Panc1 (cell line): ENCODE results near the gene USP17L30. TPM values are rescaled to one million over a fixed set of nuclear protein-coding genes. Genes with fewer than 3 reads are reported as not detected.
"Not testable (repeated sequence)": the region's sequence is repeated elsewhere in the genome, so short reads cannot be mapped to it uniquely, and the experiment has no call there.

Experiments
- ATAC-seq: fragments of 200-7000 bp; cut with Tn5 transposase; 2 replicates; pipeline ENCODE4 v1.9.1; 2020; ENCODE audit warnings: mild to moderate bottlenecking, moderate library complexity
- BruUV-seq: library from RNA; stranded (reverse); fragments of 400-500 nt; replicated peaks from 2 replicates; lab custom pipeline; 2021; lab: Mats Ljungman, UMichigan
- CTCF ChIA-PET: fragments of 300-600 bp; sonication (Branson Sonifier 250); formaldehyde crosslinking; loops from one replicate; lab custom pipeline; 2022; ENCODE audit warnings: antibody characterized with exemption; lab: Charles Lee
- POLR2A ChIA-PET: fragments of 300-600 bp; sonication (Branson Sonifier 250); formaldehyde crosslinking; loops from one replicate; lab custom pipeline; 2022; ENCODE audit warnings: antibody characterized with exemption; lab: Charles Lee
- DNase-seq: peaks from one replicate; pipeline ENCODE4 v3.0.0-alpha.2; 2010; ENCODE audit warnings: low read depth, low spot score
- H3K27ac ChIP-seq: 2 replicates; pipeline ENCODE4 v1.5.1; 2011; ENCODE audit warnings: mild to moderate bottlenecking, low read length, inconsistent platforms
- H3K27me3 ChIP-seq: fragments of 200-500 bp; sonication (Bioruptor generic); 2 replicates; pipeline ENCODE4 v1.6.0; 2014; ENCODE audit warnings: low read length, inconsistent platforms; ENCODE audit not compliant: control insufficient read depth, insufficient read depth
- H3K36me3 ChIP-seq: fragments of 200-500 bp; sonication (Bioruptor generic); 2 replicates; pipeline ENCODE4 v1.5.1; 2014; ENCODE audit warnings: inconsistent platforms, mild to moderate bottlenecking, low read length, moderate library complexity; ENCODE audit not compliant: control insufficient read depth, insufficient read depth
- H3K4me1 ChIP-seq: 2 replicates; pipeline ENCODE4 v1.5.1; 2011; ENCODE audit warnings: inconsistent platforms, mild to moderate bottlenecking, low read length, moderate library complexity; ENCODE audit not compliant: control insufficient read depth, insufficient read depth
- H3K4me3 ChIP-seq, 2 experiments: 2 replicates each; pipeline ENCODE4 v1.5.1; 2011 to 2012; ENCODE audit warnings: low read depth in 2 of 2, low read length in 2 of 2, mild to moderate bottlenecking in 2 of 2, inconsistent platforms in 1 of 2, moderate library complexity in 1 of 2
- H3K9me3 ChIP-seq: fragments of 200-500 bp; sonication (Bioruptor generic); 2 replicates; pipeline ENCODE4 v1.5.1; 2014; ENCODE audit warnings: low read depth, mild to moderate bottlenecking, inconsistent platforms, low read length, moderate library complexity; ENCODE audit not compliant: control insufficient read depth, insufficient read depth
- CTCF ChIP-seq: fragments of 450-650 bp; IDR thresholded peaks from 2 replicates; pipeline ENCODE4 v1.5.1; 2017; ENCODE audit warnings: mild to moderate bottlenecking
- POLR2AphosphoS5 ChIP-seq: IDR thresholded peaks from 2 replicates; pipeline ENCODE4 v1.6.1; 2012; ENCODE audit warnings: mild to moderate bottlenecking, low read depth, low read length, moderate library complexity
- REST ChIP-seq, 2 experiments: IDR thresholded peaks; 2 replicates each; pipeline ENCODE4 v1.6.1; 2011 to 2012; ENCODE audit warnings: low read depth in 2 of 2, control low read depth in 1 of 2, low read length in 1 of 2, mild to moderate bottlenecking in 1 of 2, moderate library complexity in 1 of 2; ENCODE audit not compliant: insufficient read depth in 1 of 2
- SIN3A ChIP-seq: IDR thresholded peaks from 2 replicates; pipeline ENCODE4 v1.6.1; 2012; ENCODE audit warnings: low read depth, mild to moderate bottlenecking, low read length, moderate library complexity, borderline replicate concordance; ENCODE audit not compliant: insufficient read depth
- TCF7L2 ChIP-seq: IDR thresholded peaks from 2 replicates; pipeline ENCODE4 v1.6.1; 2011; ENCODE audit warnings: mild to moderate bottlenecking, low read depth, low read length, inconsistent platforms
- in situ Hi-C: cut with HindIII; loops from 2 replicates; pipeline ENCODE4 v1.10.0; 2016; ENCODE audit warnings: low sequenced_read_pairs, low pct_unique_long_range_greater_than_20kb
- intact Hi-C: fragments of 100-400 bp; cut with micrococcal nuclease; formaldehyde crosslinking; loops from one replicate; pipeline ENCODE4 v1.10.0; 2022; ENCODE audit not compliant: unreplicated experiment
- total RNA-seq: library from RNA; stranded (reverse); gene quantifications from one replicate; pipeline ENCODE4 v1.2.1, GENCODE V29; 2021; ENCODE audit not compliant: unreplicated experiment

The USP17L30 gene
- total RNA-seq, 1 experiment from 2014 or later, result not detected

DNA sequence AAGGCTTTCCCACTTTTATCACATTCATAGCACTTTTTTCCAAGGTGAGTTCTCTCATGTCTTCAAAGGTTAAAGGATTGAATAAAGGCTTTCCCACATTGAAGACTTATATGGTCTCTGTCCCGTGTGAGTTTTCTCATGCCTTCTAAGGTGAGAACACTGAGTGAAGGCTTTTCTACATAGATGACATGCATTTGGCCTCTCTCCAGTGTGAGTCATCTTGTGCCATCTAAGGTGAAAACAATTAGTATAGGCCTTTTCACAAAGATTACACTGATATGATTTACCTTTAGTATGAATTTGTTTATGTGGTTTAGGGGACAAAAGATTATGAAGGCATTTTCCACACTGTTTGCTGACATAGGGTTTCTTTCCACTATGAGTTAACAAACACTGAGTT lies 21.2 kb downstream of the USP17L30 start:
- Histone ChIP-seq H3K36me3 (no peaks in the 10 kb centered on the region), H3K4me1 (no peaks in the 10 kb centered on the region), H3K9me3 (no peaks in the 10 kb centered on the region), H3K27me3 (no peaks in the 10 kb centered on the region), H3K4me3 (no peak overlapping the region), H3K27ac (no peak overlapping the region)
- intact Hi-C loops (no loop called here), in situ Hi-C loops (no loop called here)
- CTCF ChIA-PET, result no interaction called here
- no peak for TF ChIP-seq CTCF
- TF ChIP-seq SIN3A, result no peak
- TF ChIP-seq POLR2AphosphoS5, result no peak
- no peak for TF ChIP-seq REST (IDR thresholded peaks at IDR 0.05; ENCODE audit: insufficient read depth in 1 of 2, low read depth in 2 of 2, low read length in 1 of 2)
- TF ChIP-seq TCF7L2, result no peak
- ATAC-seq, result no peak
- no TSS peak for BruUV-seq
- DNase-seq, result no peak
- POLR2A ChIA-PET, result no interaction called here

DNA sequence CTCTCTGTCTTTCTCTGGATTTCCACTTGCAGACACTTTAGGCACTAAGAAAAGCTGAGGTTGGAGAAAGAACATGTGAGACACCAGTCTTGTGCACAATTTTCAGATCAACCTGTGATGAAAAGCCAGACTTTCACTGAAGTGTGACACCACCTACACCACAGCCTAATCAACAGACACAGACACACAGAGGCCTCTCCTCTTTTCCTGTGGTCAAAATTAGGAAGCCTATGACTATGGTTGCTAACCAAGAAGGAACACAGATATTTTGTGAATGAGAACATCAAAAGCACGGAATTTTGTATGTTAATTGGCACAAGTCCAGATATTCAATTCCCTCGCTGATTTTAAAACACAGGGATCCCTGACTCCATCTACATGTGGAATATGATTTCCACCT lies 26.1 kb downstream of the USP17L30 start:
- ATAC-seq, H3K4me1 ChIP-seq, H3K9me3 ChIP-seq, POLR2A ChIA-PET, H3K36me3 ChIP-seq, H3K4me3 ChIP-seq, H3K27ac ChIP-seq, DNase-seq, intact Hi-C loops, H3K27me3 ChIP-seq, in situ Hi-C loops, CTCF ChIA-PET, BruUV-seq: not testable (repeated sequence)

DNA sequence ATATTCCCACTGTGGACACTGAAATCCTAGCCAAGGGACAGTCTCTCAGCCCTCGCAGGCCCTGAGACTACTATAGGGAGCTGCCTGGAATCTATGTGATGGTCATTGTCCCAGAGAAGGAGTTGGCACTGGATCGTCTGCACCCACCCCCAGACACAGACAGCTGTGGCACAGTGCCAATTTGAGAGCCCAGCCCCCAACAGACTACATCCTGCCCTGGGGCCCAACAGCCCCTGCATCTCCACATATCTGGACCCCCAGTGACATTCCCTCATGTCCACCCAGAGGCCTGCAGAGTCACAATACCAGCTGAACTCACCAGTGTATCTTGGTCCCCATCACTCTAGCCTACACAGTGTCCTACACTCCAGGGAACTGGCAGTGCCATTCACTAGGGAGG lies 42.8 kb downstream of the USP17L30 start:
- CTCF ChIA-PET, POLR2A ChIA-PET, intact Hi-C loops: not testable (repeated sequence)

DNA sequence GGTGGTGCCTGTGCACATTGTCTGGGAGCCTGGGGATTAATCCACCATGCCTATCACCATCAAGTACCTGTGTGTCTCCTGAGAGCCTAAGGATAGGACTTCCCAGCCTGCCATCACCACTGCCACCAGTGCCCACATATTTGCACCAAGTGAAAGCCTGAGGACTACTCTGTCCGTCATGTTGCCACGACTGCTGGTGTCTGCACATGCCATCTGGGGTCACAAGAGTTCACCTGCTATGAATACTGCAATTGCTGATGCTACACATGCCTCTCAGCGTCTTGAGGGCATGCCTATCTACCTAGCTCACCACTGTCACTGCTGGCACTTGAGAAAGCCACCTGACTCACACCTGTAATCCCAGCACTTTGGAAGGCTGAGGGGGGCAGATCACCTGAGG lies 43.6 kb downstream of the USP17L30 start:
- POLR2A ChIA-PET, in situ Hi-C loops, H3K4me1 ChIP-seq, H3K4me3 ChIP-seq, H3K36me3 ChIP-seq, H3K27ac ChIP-seq, BruUV-seq, H3K9me3 ChIP-seq, H3K27me3 ChIP-seq, intact Hi-C loops, DNase-seq, ATAC-seq, CTCF ChIA-PET: not testable (repeated sequence)

More for the DNA sequence above, 42.8 kb downstream of the USP17L30 start:
- in situ Hi-C loops, DNase-seq, H3K27ac ChIP-seq, H3K4me1 ChIP-seq, H3K9me3 ChIP-seq, H3K27me3 ChIP-seq, H3K36me3 ChIP-seq, BruUV-seq, ATAC-seq, H3K4me3 ChIP-seq: not testable (repeated sequence)
